Ecto neural progenitor cell (in vitro differentiated cells): ENCODE results near the gene METTL9.
"Not testable (repeated sequence)": the region's sequence is repeated elsewhere in the genome, so short reads cannot be mapped to it uniquely, and the experiment has no call there.

ENCODE experiments used
- DNase-seq: peaks from one replicate; pipeline ENCODE4 v3.0.0-alpha.2; 2018; ENCODE audit warnings: low spot score

The METTL9 gene

GRCh38 chr16:21599122-21600030, at the start of gene METTL9:
METTL9 (plus strand) TSS chr16:21599577; CDS start chr16:21599734, 157 bp downstream.
- peak; percentile 95 for DNase-seq

- not testable (repeated sequence) for DNase-seq
These were observed 49.4 kb upstream of the METTL9 start for GRCh38 chr16:21549975-21550374.

DNA sequence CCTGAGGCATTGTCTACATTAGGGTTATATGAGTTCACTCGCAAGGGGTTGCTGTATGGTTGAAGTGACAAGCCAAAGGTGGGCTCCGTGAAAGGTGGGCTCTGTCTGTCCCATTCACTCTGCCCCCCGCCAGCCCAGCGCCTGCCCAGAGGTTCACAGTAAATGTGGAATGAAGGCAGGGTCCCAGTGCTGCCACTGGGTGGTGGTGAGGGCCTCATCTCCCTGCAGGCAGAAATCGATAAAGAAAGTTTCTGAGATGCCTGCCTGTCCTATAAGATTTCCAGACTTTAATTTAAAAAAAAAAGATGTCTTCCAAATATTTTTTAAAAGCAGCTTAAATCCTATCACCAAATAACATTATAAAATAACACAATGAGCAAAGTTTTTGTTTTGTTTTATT, 48.9 kb upstream of the METTL9 start:
- DNase-seq: not testable (repeated sequence)

DNA sequence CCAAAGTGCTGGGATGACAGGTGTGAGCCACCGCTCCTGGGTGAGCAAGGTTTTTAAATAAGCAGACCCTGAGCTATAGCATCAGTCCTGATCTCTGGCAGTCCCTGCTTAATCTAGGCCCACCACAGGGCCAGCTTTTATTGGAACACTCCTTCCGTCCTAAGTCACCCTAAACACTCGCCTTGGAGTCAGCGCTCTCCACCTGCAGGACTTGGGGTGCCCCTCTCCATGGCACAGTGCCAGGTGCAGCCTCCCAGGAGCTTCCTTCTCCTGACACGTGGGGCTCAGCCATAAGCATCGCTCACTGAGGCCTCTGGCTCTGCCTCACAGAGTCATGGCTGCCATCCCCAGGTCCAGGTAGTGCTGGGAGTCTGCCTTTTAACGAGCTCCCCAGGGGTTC, 48.3 kb upstream of the METTL9 start:
- not testable (repeated sequence) for DNase-seq

- not testable (repeated sequence) for DNase-seq
These were observed 47.8 kb upstream of the METTL9 start for GRCh38 chr16:21551600-21551999.

DNA sequence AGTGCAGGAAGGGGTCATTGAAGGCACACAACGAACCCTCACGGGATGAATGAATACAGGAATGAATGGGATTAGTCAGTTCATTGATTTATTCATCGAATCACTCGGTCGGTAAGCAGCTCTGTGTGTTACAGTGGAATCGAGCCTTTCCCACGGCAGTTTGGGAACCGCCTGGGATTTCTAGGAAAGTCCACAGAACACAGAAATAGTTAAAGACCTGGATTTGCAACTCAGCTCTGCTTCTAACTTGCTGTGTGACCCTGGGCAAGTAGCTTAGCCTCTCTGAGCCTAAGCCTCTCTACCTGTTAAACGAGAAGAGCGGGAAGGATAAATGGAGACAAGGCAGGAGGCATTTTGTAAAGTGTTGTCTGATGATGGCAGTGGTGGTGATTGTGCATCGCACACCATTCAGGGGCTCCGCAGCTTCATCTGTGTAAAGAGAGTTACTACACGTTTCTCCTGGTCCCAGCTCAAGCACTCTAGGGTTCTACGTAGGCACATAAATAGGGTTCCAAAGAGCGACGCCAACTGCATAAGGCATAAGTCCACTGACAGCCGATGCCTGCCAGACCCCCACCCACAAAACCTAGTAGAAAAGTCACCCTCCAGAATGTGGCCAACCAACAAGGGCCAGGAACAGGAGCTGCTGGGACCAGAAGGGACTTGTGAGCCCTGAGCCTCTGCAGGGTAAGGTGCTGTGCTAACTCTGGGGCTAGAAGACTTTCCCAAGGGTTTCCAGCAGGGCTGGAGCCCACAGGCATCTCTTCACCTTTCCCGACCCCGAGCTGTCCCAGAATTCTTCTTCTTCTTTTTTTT, 45.7 kb upstream of the METTL9 start:
- not testable (repeated sequence) for DNase-seq

- DNase-seq: peak; percentile 97
These were observed 44.4 kb upstream of the METTL9 start for GRCh38 chr16:21554795-21555585.

DNA sequence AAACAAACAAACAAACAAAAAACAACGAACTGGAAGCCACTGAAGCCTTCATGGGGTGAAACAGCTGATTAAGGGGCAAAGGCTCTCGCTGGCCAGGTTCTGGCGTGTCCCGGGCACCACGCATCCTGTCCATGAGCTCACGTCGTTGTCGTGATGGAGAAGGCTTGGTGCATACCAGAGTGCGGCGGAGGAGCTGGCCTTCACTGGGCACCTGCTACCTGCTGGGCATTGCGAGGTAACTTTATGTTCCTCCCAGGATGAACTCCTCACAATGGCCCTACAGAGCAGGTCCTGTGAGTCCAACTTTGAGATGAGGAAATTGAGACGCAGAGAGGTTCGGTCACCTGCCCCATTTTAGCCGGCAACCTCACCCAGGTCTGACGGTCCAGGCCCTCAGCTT, 43.8 kb upstream of the METTL9 start:
- DNase-seq: not testable (repeated sequence)

GRCh38 chr16:21556026-21556595, 43.3 kb upstream of the METTL9 start:
- DNase-seq: not testable (repeated sequence)

GRCh38 chr16:21556651-21557241, 42.6 kb upstream of the METTL9 start:
- DNase-seq: not testable (repeated sequence)

- no peak for DNase-seq
These were observed 38.9 kb upstream of the METTL9 start for GRCh38 chr16:21560462-21560861.

DNA sequence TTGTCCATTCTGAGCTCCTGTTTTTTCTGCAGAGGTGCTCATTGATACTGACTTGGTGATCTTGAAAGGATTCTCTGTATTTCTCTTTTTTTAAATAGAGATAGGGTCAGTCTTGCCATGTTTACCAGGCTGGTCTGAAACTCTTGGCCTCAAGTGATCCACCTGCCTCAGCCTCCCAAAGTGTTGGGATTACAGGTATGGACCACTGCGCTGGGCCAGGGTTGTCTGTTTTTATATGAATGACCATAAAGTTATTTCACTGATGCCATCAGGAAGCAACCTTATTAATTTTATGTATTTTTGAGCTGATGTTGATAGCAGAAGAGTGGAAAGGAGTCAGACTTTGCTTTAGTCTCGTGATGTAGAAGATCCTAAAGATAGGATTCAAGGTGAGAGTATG, 35.7 kb upstream of the METTL9 start:
- no peak for DNase-seq

GRCh38 chr16:21564367-21564766, 35.0 kb upstream of the METTL9 start:
- not testable (repeated sequence) for DNase-seq

- DNase-seq: no peak
These were observed 33.9 kb upstream of the METTL9 start for GRCh38 chr16:21565507-21565860.

- no peak for DNase-seq
These were observed 33.3 kb upstream of the METTL9 start for GRCh38 chr16:21565861-21566669.

DNA sequence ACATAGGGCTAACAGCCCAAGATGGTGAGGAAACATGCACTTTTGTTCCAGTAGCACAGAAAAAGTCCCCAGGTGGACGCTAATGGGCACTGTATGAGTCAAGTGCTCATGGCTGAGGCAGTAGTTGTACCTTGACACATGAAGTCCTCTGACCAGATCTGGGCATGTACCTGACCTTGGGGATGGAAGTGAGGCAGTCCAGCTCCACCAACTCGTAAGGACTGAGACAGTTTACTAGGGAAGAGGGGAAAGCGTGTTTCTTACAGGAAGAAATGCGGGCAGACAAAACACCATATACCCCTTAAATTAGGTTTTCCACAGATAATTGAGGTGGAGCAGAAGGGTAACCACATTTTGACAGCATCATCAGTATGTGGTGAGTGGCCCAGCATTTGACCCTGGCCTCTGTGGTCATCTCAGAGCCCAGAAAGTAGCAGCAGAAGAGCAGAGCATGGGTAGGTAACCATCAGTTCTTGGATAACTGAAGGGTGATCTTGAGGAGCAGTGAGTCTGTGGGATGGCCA, 32.4 kb upstream of the METTL9 start:
- DNase-seq: no peak

GRCh38 chr16:21567496-21567895, 31.9 kb upstream of the METTL9 start:
- DNase-seq: not testable (repeated sequence)

- DNase-seq: no peak
These were observed 30.7 kb upstream of the METTL9 start for GRCh38 chr16:21568502-21569189.

- no peak for DNase-seq
These were observed 28.7 kb upstream of the METTL9 start for GRCh38 chr16:21570676-21571017.

DNA sequence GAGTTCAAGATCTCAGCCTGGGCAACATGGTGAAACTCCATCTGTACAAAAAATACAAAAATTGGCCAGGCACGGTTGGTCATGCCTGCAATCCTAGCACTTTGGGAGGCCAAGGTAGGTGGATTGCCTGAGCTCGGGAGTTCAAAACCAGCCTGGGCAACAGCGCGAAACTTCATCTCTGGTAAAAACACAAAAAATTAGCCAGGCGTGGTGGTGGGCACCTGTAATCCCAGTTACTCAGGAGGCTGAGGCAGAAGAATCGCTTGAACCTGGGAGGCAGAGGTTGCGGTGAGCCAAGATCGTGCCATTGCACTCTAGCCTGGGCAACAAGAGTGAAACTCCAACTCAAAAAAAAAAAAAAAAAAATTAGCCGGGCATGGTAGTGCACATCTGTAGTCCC, 25.9 kb upstream of the METTL9 start:
- not testable (repeated sequence) for DNase-seq
